A549 (cell line): ENCODE measurements around the gene WDR20. TPM values are rescaled to one million over a fixed set of nuclear protein-coding genes. Genes with fewer than 3 reads are reported as not detected.

Source experiments
- ATAC-seq, 2 experiments: fragments of 200-7000 bp in 1 of 2; fragments of >200 bp in 1 of 2; cut with Nextera tagmentation in 1 of 2; cut with Tn5 transposase in 1 of 2; 3 replicates each; pipeline versions ENCODE4 v1.8.0 to v1.9.1; 2018 to 2020; ENCODE audit warnings: mild to moderate bottlenecking in 1 of 2, moderate library complexity in 1 of 2
- CTCF ChIA-PET: fragments of 300-600 bp; sonication (Branson Sonifier 250); formaldehyde crosslinking; extraction: SDS; loops from one replicate; lab custom pipeline; 2021; ENCODE audit warnings: antibody characterized with exemption, inconsistent platforms; lab: Yijun Ruan, JAX
- POLR2A ChIA-PET: fragments of 350-600 bp; formaldehyde crosslinking; extraction: SDS; loops from one replicate; lab custom pipeline; 2021; ENCODE audit warnings: antibody characterized with exemption, inconsistent platforms; lab: Yijun Ruan, JAX
- DNase-seq, 2 experiments: peaks; one replicate each; pipeline versions ENCODE4 v3.0.0 to v3.0.0-alpha.2; 2011 to 2016; ENCODE audit warnings: low read depth in 1 of 2, low spot score in 1 of 2
- FAIRE-seq: peaks from 2 replicates; lab custom pipeline; 2011; peaks lifted over from hg19 to GRCh38; lab: Jason Lieb, UNC
- H3K27ac ChIP-seq, 2 experiments: fragments of >200 bp; sonication (Bioruptor Twin); formaldehyde crosslinking; 3 replicates each; pipeline ENCODE4 v1.5.1; 2016 to 2017
- H3K4me1 ChIP-seq: fragments of >200 bp; sonication (Bioruptor Twin); formaldehyde crosslinking; 3 replicates; pipeline ENCODE4 v1.6.1; 2016
- H3K4me2 ChIP-seq: fragments of >200 bp; sonication (Bioruptor Twin); formaldehyde crosslinking; 3 replicates; pipeline ENCODE4 v1.6.1; 2016
- H3K4me3 ChIP-seq: fragments of >200 bp; sonication (Bioruptor Twin); formaldehyde crosslinking; 3 replicates; pipeline ENCODE4 v1.5.1; 2016
- H3K9me3 ChIP-seq: fragments of >200 bp; sonication (Bioruptor Twin); formaldehyde crosslinking; 3 replicates; pipeline ENCODE4 v1.6.1; 2016
- BHLHE40 ChIP-seq: IDR thresholded peaks from 2 replicates; pipeline ENCODE4 v1.6.1; 2012; ENCODE audit warnings: low read depth, low read length, inconsistent platforms
- CEBPB ChIP-seq, 2 experiments: fragments of >200 bp in 1 of 2; sonication (Bioruptor Twin) in 1 of 2; formaldehyde crosslinking in 1 of 2; IDR thresholded peaks; 2 replicates each; pipeline ENCODE4 v1.6.1; 2012 to 2016
- CHD2 ChIP-seq: fragments of 150-350 bp; IDR thresholded peaks from 2 replicates; pipeline ENCODE4 v1.6.1; 2014; ENCODE audit warnings: low read length; ENCODE audit not compliant: partially characterized antibody
- CHD4 ChIP-seq: fragments of 200-600 bp; sonication (generic); IDR thresholded peaks from 2 replicates; pipeline ENCODE4 v1.6.1; 2016; ENCODE audit warnings: antibody characterized with exemption, mild to moderate bottlenecking, borderline replicate concordance
- FOSB ChIP-seq: fragments of 250-450 bp; sonication (Bioruptor Pico); IDR thresholded peaks from 2 replicates; pipeline ENCODE4 v1.5.0; 2020; ENCODE audit warnings: mild to moderate bottlenecking, moderate library complexity
- FOSL2 ChIP-seq, 2 experiments: fragments of 450-650 bp in 1 of 2; fragments of >200 bp in 1 of 2; sonication (Bioruptor Twin) in 1 of 2; formaldehyde crosslinking; IDR thresholded peaks; 2 replicates each; pipeline versions ENCODE4 v1.5.0 to v1.6.1; 2016 to 2020; ENCODE audit warnings: mild to moderate bottlenecking in 1 of 2, moderate library complexity in 1 of 2
- FOXS1 ChIP-seq: fragments of 250-450 bp; sonication (Bioruptor Pico); IDR thresholded peaks from 2 replicates; pipeline ENCODE4 v1.5.0; 2020; ENCODE audit warnings: mild to moderate bottlenecking, moderate library complexity
- HDAC2 ChIP-seq: fragments of 200-600 bp; sonication (generic); IDR thresholded peaks from 2 replicates; pipeline ENCODE4 v1.6.1; 2016
- HEYL ChIP-seq: fragments of 250-450 bp; sonication (Bioruptor Pico); IDR thresholded peaks from 2 replicates; pipeline ENCODE4 v1.8.0; 2021; ENCODE audit warnings: mild to moderate bottlenecking, moderate library complexity
- HOXB13 ChIP-seq: fragments of 250-450 bp; sonication (Bioruptor Pico); IDR thresholded peaks from 2 replicates; pipeline ENCODE4 v1.5.0; 2020; ENCODE audit warnings: low read depth, mild to moderate bottlenecking, moderate library complexity
- MAFK ChIP-seq: fragments of 450-650 bp; IDR thresholded peaks from 2 replicates; pipeline ENCODE4 v1.6.1; 2014; ENCODE audit not compliant: partially characterized antibody
- MAZ ChIP-seq: fragments of 150-350 bp; IDR thresholded peaks from 2 replicates; pipeline ENCODE4 v1.6.1; 2014; ENCODE audit warnings: antibody characterized with exemption, low read depth, low read length, borderline replicate concordance
- RAD21 ChIP-seq, 2 experiments: fragments of >200 bp in 1 of 2; sonication (Bioruptor Twin) in 1 of 2; formaldehyde crosslinking in 1 of 2; IDR thresholded peaks in 1 of 2; conservative IDR thresholded peaks in 1 of 2; 2 replicates in 1 of 2; 3 replicates in 1 of 2; pipeline ENCODE4 v1.6.1; 2012 to 2018; ENCODE audit warnings: inconsistent platforms in 1 of 2
- SMC3 ChIP-seq: fragments of >200 bp; sonication (Bioruptor Twin); formaldehyde crosslinking; IDR thresholded peaks from 3 replicates; pipeline ENCODE4 v1.6.1; 2018; ENCODE audit warnings: inconsistent platforms
- ZFP36 ChIP-seq: fragments of 450-650 bp; IDR thresholded peaks from 2 replicates; pipeline ENCODE4 v1.6.1; 2014; ENCODE audit warnings: borderline replicate concordance; ENCODE audit not compliant: partially characterized antibody
- ZNF302 ChIP-seq: fragments of 250-450 bp; sonication (Bioruptor Pico); IDR thresholded peaks from 2 replicates; pipeline ENCODE4 v1.9.0; 2021; ENCODE audit warnings: inconsistent platforms, mild to moderate bottlenecking, moderate library complexity
- WGBS: methylation state at CpG from one replicate; pipeline ENCODE4 v1.1.6; 2017; ENCODE audit errors: missing lambda C conversion rate; 5-methylcytosine and 5-hydroxymethylcytosine counted together
- polyA plus RNA-seq, 4 experiments: library from polyadenylated mRNA; depleted of rRNA in 3 of 4; stranded (reverse); fragments of >200 nt; fragmentation: RNase III in 1 of 4; extraction: RNeasy Plus Mini Kit Qiagen cat#74134 plus additional on column Dnase treatment in 1 of 4; gene quantifications; 2 replicates in 3 of 4; 3 replicates in 1 of 4; pipeline ENCODE4 v1.2.3, GENCODE V29; 2011 to 2017
- TF ChIP-seq, protein P1 (sequence below): IDR thresholded peaks from 2 replicates; pipeline ENCODE4 v1.6.1; 2012
- TF ChIP-seq, protein P2 (sequence below): fragments of >200 bp; sonication (Bioruptor Twin); formaldehyde crosslinking; IDR thresholded peaks from 2 replicates; pipeline ENCODE4 v1.6.1; 2016
- TF ChIP-seq, protein P3 (sequence below): fragments of 250-450 bp; sonication (Bioruptor Pico); IDR thresholded peaks from 2 replicates; pipeline ENCODE4 v1.5.0; 2021; ENCODE audit warnings: mild to moderate bottlenecking, moderate library complexity, borderline replicate concordance
- TF ChIP-seq, protein P4 (sequence below): fragments of >200 bp; sonication (Bioruptor Twin); formaldehyde crosslinking; IDR thresholded peaks from 3 replicates; pipeline ENCODE4 v1.5.1; 2016

The WDR20 gene
- polyA plus RNA-seq, 2 of the 4 experiments (the other 2 are of a cell fraction): 19.5 to 20.6 TPM

DNA sequence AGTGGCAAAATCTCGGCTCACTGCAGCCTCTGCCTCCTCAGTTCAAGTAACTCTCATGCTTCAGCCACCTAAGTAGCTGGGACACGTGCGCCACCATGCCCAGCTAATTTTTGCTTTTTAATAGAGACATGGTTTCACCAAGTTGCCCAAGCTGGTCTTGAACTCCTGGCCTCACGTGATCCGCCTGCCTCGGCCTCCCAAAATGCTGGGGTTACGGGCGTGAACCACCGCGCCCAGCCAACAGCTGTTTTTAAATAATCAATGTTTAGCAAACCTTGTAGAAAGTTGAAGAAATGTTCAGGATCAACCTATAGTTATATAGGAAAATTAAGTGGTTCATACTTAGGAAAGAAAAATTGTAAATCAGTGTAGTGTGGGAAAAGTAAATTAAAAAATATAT lies 46.9 kb upstream of the WDR20 start:
- 96% methylated on average over 10 of the region's 10 CpGs for WGBS
- ATAC-seq: no peak
- H3K4me1 ChIP-seq: peaks cover 24% of the 10 kb centered on the region
- no peak overlapping the region for H3K27ac ChIP-seq
- TF ChIP-seq CHD4 (no peak), ZNF302 (CRISPR knock-in tag) (no peak), HOXB13 (no peak), CHD2 (no peak), FOXS1 (CRISPR knock-in tag) (no peak), MAZ (no peak), BHLHE40 (no peak), MAFK (no peak)
- TF ChIP-seq, protein P1, sequence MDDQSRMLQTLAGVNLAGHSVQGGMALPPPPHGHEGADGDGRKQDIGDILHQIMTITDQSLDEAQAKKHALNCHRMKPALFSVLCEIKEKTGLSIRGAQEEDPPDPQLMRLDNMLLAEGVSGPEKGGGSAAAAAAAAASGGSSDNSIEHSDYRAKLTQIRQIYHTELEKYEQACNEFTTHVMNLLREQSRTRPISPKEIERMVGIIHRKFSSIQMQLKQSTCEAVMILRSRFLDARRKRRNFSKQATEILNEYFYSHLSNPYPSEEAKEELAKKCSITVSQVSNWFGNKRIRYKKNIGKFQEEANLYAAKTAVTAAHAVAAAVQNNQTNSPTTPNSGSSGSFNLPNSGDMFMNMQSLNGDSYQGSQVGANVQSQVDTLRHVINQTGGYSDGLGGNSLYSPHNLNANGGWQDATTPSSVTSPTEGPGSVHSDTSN: no peak
- TF ChIP-seq, protein P2, sequence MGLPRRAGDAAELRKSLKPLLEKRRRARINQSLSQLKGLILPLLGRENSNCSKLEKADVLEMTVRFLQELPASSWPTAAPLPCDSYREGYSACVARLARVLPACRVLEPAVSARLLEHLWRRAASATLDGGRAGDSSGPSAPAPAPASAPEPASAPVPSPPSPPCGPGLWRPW: no peak
- FAIRE-seq: no peak
- ChIA-PET POLR2A (no interaction called here), CTCF (interaction anchor here (0.6 kb wide), 1 partner anchor 173 kb away, joined by 4 read pairs; no protein-coding TSS in a partner anchor)
- DNase-seq: no peak
- no peak overlapping the region for H3K4me3 ChIP-seq
- H3K4me2 ChIP-seq: no peak overlapping the region
- H3K9me3 ChIP-seq: no peaks in the 10 kb centered on the region

DNA sequence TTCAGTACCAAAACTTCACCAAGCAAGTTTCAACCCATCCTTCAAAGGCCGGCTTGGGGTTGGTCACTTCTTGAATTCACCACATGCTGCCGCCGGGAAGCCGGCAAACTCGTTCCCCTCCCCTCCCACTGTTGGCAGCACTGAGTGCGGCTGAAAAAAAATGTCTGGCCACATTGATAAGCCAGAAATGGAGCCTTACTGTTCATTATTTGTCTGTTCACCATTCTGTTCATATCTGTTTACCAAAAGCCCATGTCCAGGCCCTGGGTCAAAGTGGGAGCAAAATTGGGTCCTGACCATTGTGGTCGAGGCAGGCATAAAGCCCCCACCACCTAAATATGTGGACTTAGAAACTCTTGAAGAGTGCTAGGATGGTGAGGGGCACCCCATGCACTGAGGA lies 45.6 kb upstream of the WDR20 start:
- Histone ChIP-seq H3K4me1 (peaks cover 18% of the 10 kb centered on the region), H3K9me3 (no peaks in the 10 kb centered on the region), H3K4me3 (no peak overlapping the region), H3K27ac (no peak overlapping the region), H3K4me2 (no peak overlapping the region)
- 89% methylated on average over 7 of the region's 7 CpGs for WGBS
- FAIRE-seq (no peak), ATAC-seq (no peak), DNase-seq (no peak)
- TF ChIP-seq RAD21 (conservative IDR thresholded peaks at IDR 0.05 in 1 of 2, IDR thresholded peaks at IDR 0.05 in 1 of 2): no peak
- no peak for TF ChIP-seq CHD2
- no peak for TF ChIP-seq HEYL (CRISPR knock-in tag)
- TF ChIP-seq CEBPB (IDR thresholded peaks at IDR 0.05): no peak
- no peak for TF ChIP-seq HDAC2
- TF ChIP-seq FOSB (CRISPR knock-in tag): no peak
- TF ChIP-seq CHD4: no peak
- no peak for TF ChIP-seq FOSL2 (IDR thresholded peaks at IDR 0.05)
- TF ChIP-seq FOSL2 (CRISPR knock-in tag; IDR thresholded peaks at IDR 0.05): no peak
- no peak for TF ChIP-seq ZFP36
- TF ChIP-seq SMC3: no peak
- TF ChIP-seq, protein P3, sequence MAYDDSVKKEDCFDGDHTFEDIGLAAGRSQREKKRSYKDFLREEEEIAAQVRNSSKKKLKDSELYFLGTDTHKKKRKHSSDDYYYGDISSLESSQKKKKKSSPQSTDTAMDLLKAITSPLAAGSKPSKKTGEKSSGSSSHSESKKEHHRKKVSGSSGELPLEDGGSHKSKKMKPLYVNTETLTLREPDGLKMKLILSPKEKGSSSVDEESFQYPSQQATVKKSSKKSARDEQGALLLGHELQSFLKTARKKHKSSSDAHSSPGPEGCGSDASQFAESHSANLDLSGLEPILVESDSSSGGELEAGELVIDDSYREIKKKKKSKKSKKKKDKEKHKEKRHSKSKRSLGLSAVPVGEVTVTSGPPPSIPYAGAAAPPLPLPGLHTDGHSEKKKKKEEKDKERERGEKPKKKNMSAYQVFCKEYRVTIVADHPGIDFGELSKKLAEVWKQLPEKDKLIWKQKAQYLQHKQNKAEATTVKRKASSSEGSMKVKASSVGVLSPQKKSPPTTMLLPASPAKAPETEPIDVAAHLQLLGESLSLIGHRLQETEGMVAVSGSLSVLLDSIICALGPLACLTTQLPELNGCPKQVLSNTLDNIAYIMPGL (CRISPR knock-in tag): no peak
- TF ChIP-seq, protein P4, sequence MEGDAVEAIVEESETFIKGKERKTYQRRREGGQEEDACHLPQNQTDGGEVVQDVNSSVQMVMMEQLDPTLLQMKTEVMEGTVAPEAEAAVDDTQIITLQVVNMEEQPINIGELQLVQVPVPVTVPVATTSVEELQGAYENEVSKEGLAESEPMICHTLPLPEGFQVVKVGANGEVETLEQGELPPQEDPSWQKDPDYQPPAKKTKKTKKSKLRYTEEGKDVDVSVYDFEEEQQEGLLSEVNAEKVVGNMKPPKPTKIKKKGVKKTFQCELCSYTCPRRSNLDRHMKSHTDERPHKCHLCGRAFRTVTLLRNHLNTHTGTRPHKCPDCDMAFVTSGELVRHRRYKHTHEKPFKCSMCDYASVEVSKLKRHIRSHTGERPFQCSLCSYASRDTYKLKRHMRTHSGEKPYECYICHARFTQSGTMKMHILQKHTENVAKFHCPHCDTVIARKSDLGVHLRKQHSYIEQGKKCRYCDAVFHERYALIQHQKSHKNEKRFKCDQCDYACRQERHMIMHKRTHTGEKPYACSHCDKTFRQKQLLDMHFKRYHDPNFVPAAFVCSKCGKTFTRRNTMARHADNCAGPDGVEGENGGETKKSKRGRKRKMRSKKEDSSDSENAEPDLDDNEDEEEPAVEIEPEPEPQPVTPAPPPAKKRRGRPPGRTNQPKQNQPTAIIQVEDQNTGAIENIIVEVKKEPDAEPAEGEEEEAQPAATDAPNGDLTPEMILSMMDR: no peak
- TF ChIP-seq HOXB13: no peak
- no peak for TF ChIP-seq BHLHE40
- ChIA-PET CTCF (interaction anchor here (1.4 kb wide), 1 partner anchor 323 kb away, joined by 4 read pairs; no protein-coding TSS in a partner anchor), POLR2A (no interaction called here)
